ENCODE data around the gene SKI.

The SKI gene

GRCh38 chr1:2232255-2232915 lies 4.3 kb downstream of the SKI start:
- Histone ChIP-seq H3K36me3 (ENCODE audit: insufficient read depth, low read length) (no peaks in the 10 kb centered on the region), H4K20me1 (ENCODE audit: insufficient read depth, low read length) (no peaks in the 10 kb centered on the region), H3K9me3 (ENCODE audit: low read length) (no peaks in the 10 kb centered on the region), H3K27ac (ENCODE audit: low read depth, low read length, poor library complexity, severe bottlenecking) (no peak overlapping the region), H3K27me3 (ENCODE audit: insufficient read depth, low read length) (no peaks in the 10 kb centered on the region), H2AFZ (ENCODE audit: low read length) (no peak overlapping the region), H3K9me2 (ENCODE audit: low read depth, low read length) (no peaks in the 10 kb centered on the region), H3K4me3 (ENCODE audit: low read depth, low read length, poor library complexity, severe bottlenecking) (no peak overlapping the region), H3K9ac (ENCODE audit: low read length) (no peak overlapping the region), H3K79me2 (ENCODE audit: insufficient read depth, low read length) (no peaks in the 10 kb centered on the region), H3F3A (ENCODE audit: insufficient read depth, low read length) (no peaks in the 10 kb centered on the region), H3K4me2 (ENCODE audit: low read length) (no peak overlapping the region), H3K4me1 (ENCODE audit: insufficient read depth, low read length, severe bottlenecking) (peaks cover 8% of the 10 kb centered on the region)
- TF ChIP-seq, protein P1, sequence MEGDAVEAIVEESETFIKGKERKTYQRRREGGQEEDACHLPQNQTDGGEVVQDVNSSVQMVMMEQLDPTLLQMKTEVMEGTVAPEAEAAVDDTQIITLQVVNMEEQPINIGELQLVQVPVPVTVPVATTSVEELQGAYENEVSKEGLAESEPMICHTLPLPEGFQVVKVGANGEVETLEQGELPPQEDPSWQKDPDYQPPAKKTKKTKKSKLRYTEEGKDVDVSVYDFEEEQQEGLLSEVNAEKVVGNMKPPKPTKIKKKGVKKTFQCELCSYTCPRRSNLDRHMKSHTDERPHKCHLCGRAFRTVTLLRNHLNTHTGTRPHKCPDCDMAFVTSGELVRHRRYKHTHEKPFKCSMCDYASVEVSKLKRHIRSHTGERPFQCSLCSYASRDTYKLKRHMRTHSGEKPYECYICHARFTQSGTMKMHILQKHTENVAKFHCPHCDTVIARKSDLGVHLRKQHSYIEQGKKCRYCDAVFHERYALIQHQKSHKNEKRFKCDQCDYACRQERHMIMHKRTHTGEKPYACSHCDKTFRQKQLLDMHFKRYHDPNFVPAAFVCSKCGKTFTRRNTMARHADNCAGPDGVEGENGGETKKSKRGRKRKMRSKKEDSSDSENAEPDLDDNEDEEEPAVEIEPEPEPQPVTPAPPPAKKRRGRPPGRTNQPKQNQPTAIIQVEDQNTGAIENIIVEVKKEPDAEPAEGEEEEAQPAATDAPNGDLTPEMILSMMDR (IDR thresholded peaks at IDR 0.05; ENCODE audit: low read length), result no peak
- no peak for TF ChIP-seq EZH2 (IDR thresholded peaks at IDR 0.05; ENCODE audit: borderline replicate concordance, low read length)

DNA sequence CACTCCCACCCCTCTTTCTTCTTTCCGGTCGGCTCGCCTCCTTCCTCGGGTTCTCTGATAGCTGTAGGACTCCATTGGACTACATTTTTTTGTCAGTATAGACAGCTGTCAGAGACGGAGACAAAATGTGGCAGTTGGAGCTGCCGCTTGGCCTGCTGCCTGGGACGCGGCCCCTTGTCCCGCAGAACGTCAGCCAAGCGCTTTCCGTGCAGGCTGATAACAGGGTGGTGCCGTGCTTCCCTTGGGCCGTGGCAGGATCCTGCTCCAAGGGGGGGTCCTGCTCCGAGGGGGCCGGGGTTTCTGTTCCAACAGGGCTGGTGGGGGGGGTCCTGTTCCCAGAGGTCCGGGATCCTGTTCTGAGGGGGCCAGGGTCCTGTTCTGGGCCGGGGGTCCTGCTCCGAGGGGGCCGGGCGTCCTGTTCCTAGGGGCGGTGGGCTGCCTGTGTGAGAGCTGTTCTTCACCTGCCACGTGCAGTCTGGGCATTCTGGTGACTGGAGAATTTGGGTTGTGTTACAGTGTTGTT lies 4.9 kb downstream of the SKI start:
- no peaks in the 10 kb centered on the region for H3K9me2 ChIP-seq (ENCODE audit: low read depth, low read length)
- H3K36me3 ChIP-seq (ENCODE audit: insufficient read depth, low read length), result no peaks in the 10 kb centered on the region
- no peaks in the 10 kb centered on the region for H3F3A ChIP-seq (ENCODE audit: insufficient read depth, low read length)
- TF ChIP-seq, protein P1 (IDR thresholded peaks at IDR 0.05; ENCODE audit: low read length), result no peak
- TF ChIP-seq EZH2 (IDR thresholded peaks at IDR 0.05; ENCODE audit: borderline replicate concordance, low read length), result no peak
- no peaks in the 10 kb centered on the region for H3K9me3 ChIP-seq (ENCODE audit: low read length)
- H2AFZ ChIP-seq (ENCODE audit: low read length), result no peak overlapping the region
- no peak overlapping the region for H3K27ac ChIP-seq (ENCODE audit: low read depth, low read length, poor library complexity, severe bottlenecking)
- H3K4me2 ChIP-seq (ENCODE audit: low read length), result no peak overlapping the region
- H3K9ac ChIP-seq (ENCODE audit: low read length), result no peak overlapping the region
- H4K20me1 ChIP-seq (ENCODE audit: insufficient read depth, low read length), result no peaks in the 10 kb centered on the region
- H3K27me3 ChIP-seq (ENCODE audit: insufficient read depth, low read length), result no peaks in the 10 kb centered on the region
- H3K4me1 ChIP-seq (ENCODE audit: insufficient read depth, low read length, severe bottlenecking), result peaks cover 8% of the 10 kb centered on the region
- H3K4me3 ChIP-seq (ENCODE audit: low read depth, low read length, poor library complexity, severe bottlenecking), result no peak overlapping the region
- no peaks in the 10 kb centered on the region for H3K79me2 ChIP-seq (ENCODE audit: insufficient read depth, low read length)

- peaks cover 8% of the 10 kb centered on the region for H3K4me1 ChIP-seq (ENCODE audit: insufficient read depth, low read length, severe bottlenecking)
- H3K4me3 ChIP-seq (ENCODE audit: low read depth, low read length, poor library complexity, severe bottlenecking), result no peak overlapping the region
- H3K4me2 ChIP-seq (ENCODE audit: low read length), result no peak overlapping the region
Measured at GRCh38 chr1:2233468-2233867, 5.3 kb downstream of the SKI start.

More at GRCh38 chr1:2233468-2233867, 5.3 kb downstream of the SKI start:
- Histone ChIP-seq H3K9me3 (ENCODE audit: low read length) (no peaks in the 10 kb centered on the region), H3K36me3 (ENCODE audit: insufficient read depth, low read length) (no peaks in the 10 kb centered on the region), H2AFZ (ENCODE audit: low read length) (no peak overlapping the region), H3K9me2 (ENCODE audit: low read depth, low read length) (no peaks in the 10 kb centered on the region), H3K27ac (ENCODE audit: low read depth, low read length, poor library complexity, severe bottlenecking) (no peak overlapping the region), H3K79me2 (ENCODE audit: insufficient read depth, low read length) (no peaks in the 10 kb centered on the region), H3K27me3 (ENCODE audit: insufficient read depth, low read length) (no peaks in the 10 kb centered on the region), H3K9ac (ENCODE audit: low read length) (no peak overlapping the region), H4K20me1 (ENCODE audit: insufficient read depth, low read length) (no peaks in the 10 kb centered on the region), H3F3A (ENCODE audit: insufficient read depth, low read length) (no peaks in the 10 kb centered on the region)
- TF ChIP-seq, protein P1 (IDR thresholded peaks at IDR 0.05; ENCODE audit: low read length), result no peak
- TF ChIP-seq EZH2 (IDR thresholded peaks at IDR 0.05; ENCODE audit: borderline replicate concordance, low read length), result no peak

Measured in OCI-LY1 (cell line).